Ishikawa (cell line): Measurements from ENCODE around the gene SAMD3.

Experiments
- CEBPB ChIP-seq: IDR thresholded peaks from 2 replicates; pipeline ENCODE4 v1.6.1; 2012
- CREB1 ChIP-seq: IDR thresholded peaks from 2 replicates; pipeline ENCODE4 v1.6.1; 2012; ENCODE audit warnings: low read depth
- EGR1 ChIP-seq: IDR thresholded peaks from 2 replicates; pipeline ENCODE4 v1.6.1; 2012
- EP300 ChIP-seq: IDR thresholded peaks from 2 replicates; pipeline ENCODE4 v1.6.1; 2012; ENCODE audit warnings: borderline replicate concordance
- FOXM1 ChIP-seq: IDR thresholded peaks from 2 replicates; pipeline ENCODE4 v1.6.1; 2012; ENCODE audit warnings: low read depth, borderline replicate concordance
- MAX ChIP-seq: IDR thresholded peaks from 2 replicates; pipeline ENCODE4 v1.6.1; 2012
- NFIC ChIP-seq: IDR thresholded peaks from 2 replicates; pipeline ENCODE4 v1.6.1; 2012
- RAD21 ChIP-seq: IDR thresholded peaks from 2 replicates; pipeline ENCODE4 v1.6.1; 2012; ENCODE audit warnings: low read depth
- REST ChIP-seq: IDR thresholded peaks from 2 replicates; pipeline ENCODE4 v1.6.1; 2012; ENCODE audit warnings: low read depth, mild to moderate bottlenecking
- TAF1 ChIP-seq: IDR thresholded peaks from 2 replicates; pipeline ENCODE4 v1.6.1; 2012; ENCODE audit warnings: low read depth, mild to moderate bottlenecking
- TCF12 ChIP-seq: IDR thresholded peaks from 2 replicates; pipeline ENCODE4 v1.6.1; 2012; ENCODE audit warnings: low read depth
- TEAD4 ChIP-seq: IDR thresholded peaks from 2 replicates; pipeline ENCODE4 v1.6.1; 2012
- USF1 ChIP-seq: IDR thresholded peaks from 2 replicates; pipeline ENCODE4 v1.6.1; 2012
- YY1 ChIP-seq: IDR thresholded peaks from 2 replicates; pipeline ENCODE4 v1.6.1; 2012; ENCODE audit warnings: low read depth
- ZBTB7A ChIP-seq: IDR thresholded peaks from 2 replicates; pipeline ENCODE4 v1.6.1; 2012; ENCODE audit warnings: low read depth

Gene SAMD3

GRCh38 chr6:130132286-130132701 is 90.5 kb downstream of the SAMD3 start:
- TF ChIP-seq YY1 (no peak), FOXM1 (no peak)

- no peak for TF ChIP-seq USF1
- no peak for TF ChIP-seq ZBTB7A
- no peak for TF ChIP-seq YY1
- TF ChIP-seq CEBPB: no peak
- TF ChIP-seq FOXM1: no peak
- TF ChIP-seq MAX: no peak
- no peak for TF ChIP-seq NFIC
- no peak for TF ChIP-seq TCF12
These were observed 92.9 kb downstream of the SAMD3 start for GRCh38 chr6:130129762-130130246.

- TF ChIP-seq NFIC (no peak), TAF1 (no peak), FOXM1 (no peak), CEBPB (no peak), REST (no peak), RAD21 (no peak)
These were observed 94.4 kb downstream of the SAMD3 start for GRCh38 chr6:130128326-130128725.

- no peak for TF ChIP-seq YY1
These were observed 95.6 kb downstream of the SAMD3 start for GRCh38 chr6:130127195-130127594.

- TF ChIP-seq CREB1 (no peak), EGR1 (no peak), CEBPB (no peak)
These were observed 100.5 kb downstream of the SAMD3 start for GRCh38 chr6:130122243-130122642.

GRCh38 chr6:130120731-130121130 is 102.0 kb downstream of the SAMD3 start:
- no peak for TF ChIP-seq MAX

GRCh38 chr6:130119211-130119610 is 103.5 kb downstream of the SAMD3 start:
- TF ChIP-seq TAF1: no peak
- no peak for TF ChIP-seq ZBTB7A
- no peak for TF ChIP-seq TCF12
- TF ChIP-seq MAX: no peak
- TF ChIP-seq CREB1: no peak
- no peak for TF ChIP-seq EGR1
- TF ChIP-seq TEAD4: no peak
- no peak for TF ChIP-seq CEBPB
- TF ChIP-seq NFIC: no peak
- TF ChIP-seq FOXM1: no peak
- TF ChIP-seq USF1: no peak
- TF ChIP-seq RAD21: no peak
- TF ChIP-seq EP300: no peak
- TF ChIP-seq YY1: no peak
- no peak for TF ChIP-seq REST

- no peak for TF ChIP-seq TEAD4
- no peak for TF ChIP-seq EP300
- TF ChIP-seq ZBTB7A: no peak
- TF ChIP-seq FOXM1: no peak
- no peak for TF ChIP-seq CEBPB
- no peak for TF ChIP-seq YY1
- no peak for TF ChIP-seq MAX
- no peak for TF ChIP-seq REST
- TF ChIP-seq NFIC: no peak
- no peak for TF ChIP-seq EGR1
- no peak for TF ChIP-seq USF1
- TF ChIP-seq TCF12: no peak
- TF ChIP-seq CREB1: no peak
- TF ChIP-seq RAD21: no peak
- TF ChIP-seq TAF1: no peak
These were observed 104.5 kb downstream of the SAMD3 start for GRCh38 chr6:130118236-130118635.
